ENCODE data around the gene NXPH2.
"Not testable (repeated sequence)": the region's sequence is repeated elsewhere in the genome, so short reads cannot be mapped to it uniquely, and the experiment has no call there.

The NXPH2 gene

DNA sequence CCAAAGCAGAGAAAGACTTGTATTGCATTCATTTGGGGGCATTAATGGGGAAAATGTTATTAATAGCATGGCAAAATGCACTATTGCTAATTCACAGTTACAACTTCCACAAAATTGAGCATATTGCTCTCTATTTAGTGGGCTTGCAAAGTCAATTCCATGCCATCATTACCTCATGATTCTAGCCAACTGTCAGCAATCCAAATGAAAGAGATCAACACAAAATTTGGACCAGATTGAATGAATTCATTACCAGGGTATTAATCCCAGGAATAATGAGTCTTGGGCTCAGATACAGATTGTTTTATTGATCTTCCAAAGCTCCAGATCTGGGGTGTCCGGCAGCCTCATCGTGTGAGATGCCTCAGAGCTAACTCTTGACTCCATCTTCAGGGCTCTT lies 38.3 kb downstream of the NXPH2 start:
- Histone ChIP-seq H3K4me1 (ENCODE audit: control extremely low read depth in 1 of 4, control insufficient read depth in 4 of 4, insufficient read depth in 4 of 4, low read length in 3 of 4) (peaks cover 0 to 9% (median 4%) of the 10 kb centered on the region in 4 experiments), H3K27ac (ENCODE audit: insufficient read depth in 1 of 2, low read depth in 1 of 2, low read length in 2 of 2, poor library complexity in 1 of 2, severe bottlenecking in 2 of 2) (no peak overlapping the region), H3K36me3 (ENCODE audit: control insufficient read depth in 4 of 4, insufficient read depth in 4 of 4, low read length in 3 of 4) (no peaks in the 10 kb centered on the region), H3K4me3 (ENCODE audit: control insufficient read depth in 1 of 7, extremely low read depth in 1 of 7, insufficient read depth in 4 of 7, low read depth in 2 of 7, low read length in 6 of 7) (no peak overlapping the region), H3K9me3 (ENCODE audit: control extremely low read depth in 1 of 5, control insufficient read depth in 4 of 5, insufficient read depth in 2 of 5, low read depth in 1 of 5, low read length in 4 of 5) (peaks cover 0 to 7% (median 1%) of the 10 kb centered on the region in 5 experiments), H3K27me3 (replicated peaks in 2 of 5; ENCODE audit: control insufficient read depth in 4 of 5, insufficient read depth in 5 of 5, low read length in 4 of 5) (no peaks in the 10 kb centered on the region)
- CTCF ChIA-PET, result no interaction called here
- DNase-seq, result no peak
- POLR2A ChIA-PET, result no interaction called here
- 100% methylated on average over 2 of the region's 2 CpGs for WGBS (ENCODE audit: insufficient coverage)

DNA sequence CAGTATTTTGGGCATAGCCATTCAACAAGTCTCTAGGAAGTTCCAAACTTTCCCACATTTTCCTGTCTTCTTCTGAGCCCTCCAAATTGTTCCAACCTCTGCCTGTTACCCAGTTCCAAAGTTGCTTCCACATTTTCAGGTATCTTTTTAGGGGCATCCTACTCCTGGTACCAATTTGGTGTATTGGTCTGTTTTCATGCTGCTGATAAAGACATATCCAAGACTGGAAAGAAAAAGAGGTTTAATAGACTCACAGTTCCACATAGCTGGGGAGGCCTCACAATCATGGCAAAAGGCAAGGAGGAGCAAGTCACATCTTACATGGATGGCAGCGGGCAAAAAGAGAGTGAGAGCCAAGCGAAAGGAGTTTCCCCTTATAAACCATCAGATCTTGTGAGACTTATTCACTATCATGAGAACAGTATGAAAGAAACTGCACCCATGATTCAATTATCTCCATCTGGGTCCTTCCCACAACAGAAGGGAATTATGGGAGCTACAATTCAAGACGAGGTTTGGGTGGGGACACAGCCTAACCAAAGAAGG lies 43.1 kb downstream of the NXPH2 start:
- H3K4me1 ChIP-seq (ENCODE audit: control extremely low read depth in 1 of 4, control insufficient read depth in 4 of 4, insufficient read depth in 4 of 4, low read length in 3 of 4); H3K27me3 ChIP-seq (replicated peaks in 2 of 5; ENCODE audit: control insufficient read depth in 4 of 5, insufficient read depth in 5 of 5, low read length in 4 of 5); H3K4me3 ChIP-seq (ENCODE audit: control insufficient read depth in 1 of 7, extremely low read depth in 1 of 7, insufficient read depth in 4 of 7, low read depth in 2 of 7, low read length in 6 of 7); H3K27ac ChIP-seq (ENCODE audit: insufficient read depth in 1 of 2, low read depth in 1 of 2, low read length in 2 of 2, poor library complexity in 1 of 2, severe bottlenecking in 2 of 2); DNase-seq; CTCF ChIA-PET; H3K36me3 ChIP-seq (ENCODE audit: control insufficient read depth in 4 of 4, insufficient read depth in 4 of 4, low read length in 3 of 4): not testable (repeated sequence)
- no CpG with 5 or more reads among the region's 3 CpGs for WGBS (ENCODE audit: insufficient coverage)
- POLR2A ChIA-PET, result interaction anchor here (0.6 kb wide), 2 partner anchors 186 to 761 kb away, joined by 4 to 5 read pairs; no protein-coding TSS in a partner anchor
- H3K9me3 ChIP-seq (ENCODE audit: control extremely low read depth in 1 of 5, control insufficient read depth in 4 of 5, insufficient read depth in 2 of 5, low read depth in 1 of 5, low read length in 4 of 5), result peaks cover 0 to 17% (median 9%) of the 10 kb centered on the region in 5 experiments

DNA sequence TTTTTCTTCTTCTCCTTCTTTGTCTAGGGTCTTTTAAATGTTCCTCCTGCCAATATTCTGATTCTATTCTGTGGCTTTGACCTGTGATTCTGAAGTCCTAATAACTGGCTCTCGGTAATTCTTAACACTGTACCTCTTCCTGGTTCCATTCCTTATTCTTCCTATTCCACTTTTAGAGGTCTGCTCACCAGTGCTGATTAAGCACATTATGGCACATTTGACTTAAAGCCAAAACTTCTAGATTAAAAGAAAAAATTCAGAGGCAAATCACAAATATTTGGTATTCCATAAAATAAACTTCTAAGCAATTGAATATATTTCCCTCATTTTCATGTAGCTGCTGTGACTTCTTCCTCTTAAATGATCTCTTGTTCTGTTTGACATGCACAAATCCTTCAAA lies 47.5 kb downstream of the NXPH2 start:
- ChIA-PET CTCF (no interaction called here), POLR2A (no interaction called here)
- no peak overlapping the region for H3K4me3 ChIP-seq (ENCODE audit: control insufficient read depth in 1 of 7, extremely low read depth in 1 of 7, insufficient read depth in 4 of 7, low read depth in 2 of 7, low read length in 6 of 7)
- WGBS (ENCODE audit: insufficient coverage), result 90% methylated on average over 1 of the region's 1 CpG
- no peaks in the 10 kb centered on the region for H3K36me3 ChIP-seq (ENCODE audit: control insufficient read depth in 4 of 4, insufficient read depth in 4 of 4, low read length in 3 of 4)
- no peaks in the 10 kb centered on the region for H3K27me3 ChIP-seq (replicated peaks in 2 of 5; ENCODE audit: control insufficient read depth in 4 of 5, insufficient read depth in 5 of 5, low read length in 4 of 5)
- DNase-seq, result no peak
- no peak overlapping the region for H3K27ac ChIP-seq (ENCODE audit: insufficient read depth in 1 of 2, low read depth in 1 of 2, low read length in 2 of 2, poor library complexity in 1 of 2, severe bottlenecking in 2 of 2)
- H3K4me1 ChIP-seq (ENCODE audit: control extremely low read depth in 1 of 4, control insufficient read depth in 4 of 4, insufficient read depth in 4 of 4, low read length in 3 of 4), result no peaks in the 10 kb centered on the region
- H3K9me3 ChIP-seq (ENCODE audit: control extremely low read depth in 1 of 5, control insufficient read depth in 4 of 5, insufficient read depth in 2 of 5, low read depth in 1 of 5, low read length in 4 of 5), result peaks cover 0 to 16% (median 9%) of the 10 kb centered on the region in 5 experiments

DNA sequence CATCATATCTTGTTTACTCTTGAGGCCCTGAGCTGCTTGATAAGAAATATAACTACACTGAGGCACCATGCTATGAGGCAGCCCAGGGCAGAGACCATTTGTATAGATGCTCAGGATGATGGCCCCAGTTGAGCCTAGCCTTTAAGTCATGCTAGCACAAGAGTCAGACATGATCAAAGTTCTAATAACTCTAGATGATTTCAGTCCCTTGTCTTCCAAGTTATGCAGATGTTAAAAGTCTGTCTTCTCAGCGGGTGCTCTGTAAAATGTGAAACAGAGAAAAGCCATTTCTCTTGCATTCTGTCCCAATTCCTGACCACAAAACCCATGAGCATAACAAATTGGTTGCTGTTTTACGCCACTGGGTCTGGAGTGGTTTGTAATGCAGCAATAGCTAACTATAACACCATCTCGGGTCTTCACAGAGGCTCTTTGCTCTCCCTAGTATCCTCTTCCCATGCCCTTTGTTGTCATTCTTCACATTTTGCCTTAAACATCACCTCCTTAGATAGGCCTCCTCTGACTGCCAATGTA lies 49.6 kb downstream of the NXPH2 start:
- WGBS (ENCODE audit: insufficient coverage), result 97% methylated on average over 3 of the region's 3 CpGs
- ChIA-PET POLR2A (no interaction called here), CTCF (no interaction called here)
- H3K27ac ChIP-seq (ENCODE audit: insufficient read depth in 1 of 2, low read depth in 1 of 2, low read length in 2 of 2, poor library complexity in 1 of 2, severe bottlenecking in 2 of 2), result no peak overlapping the region
- no peak overlapping the region for H3K4me3 ChIP-seq (ENCODE audit: control insufficient read depth in 1 of 7, extremely low read depth in 1 of 7, insufficient read depth in 4 of 7, low read depth in 2 of 7, low read length in 6 of 7)
- H3K9me3 ChIP-seq (ENCODE audit: control extremely low read depth in 1 of 5, control insufficient read depth in 4 of 5, insufficient read depth in 2 of 5, low read depth in 1 of 5, low read length in 4 of 5), result peaks cover 0 to 2% (median 0%) of the 10 kb centered on the region in 5 experiments
- no peaks in the 10 kb centered on the region for H3K36me3 ChIP-seq (ENCODE audit: control insufficient read depth in 4 of 4, insufficient read depth in 4 of 4, low read length in 3 of 4)
- H3K4me1 ChIP-seq (ENCODE audit: control extremely low read depth in 1 of 4, control insufficient read depth in 4 of 4, insufficient read depth in 4 of 4, low read length in 3 of 4), result no peaks in the 10 kb centered on the region
- no peaks in the 10 kb centered on the region for H3K27me3 ChIP-seq (replicated peaks in 2 of 5; ENCODE audit: control insufficient read depth in 4 of 5, insufficient read depth in 5 of 5, low read length in 4 of 5)
- no peak for DNase-seq

DNA sequence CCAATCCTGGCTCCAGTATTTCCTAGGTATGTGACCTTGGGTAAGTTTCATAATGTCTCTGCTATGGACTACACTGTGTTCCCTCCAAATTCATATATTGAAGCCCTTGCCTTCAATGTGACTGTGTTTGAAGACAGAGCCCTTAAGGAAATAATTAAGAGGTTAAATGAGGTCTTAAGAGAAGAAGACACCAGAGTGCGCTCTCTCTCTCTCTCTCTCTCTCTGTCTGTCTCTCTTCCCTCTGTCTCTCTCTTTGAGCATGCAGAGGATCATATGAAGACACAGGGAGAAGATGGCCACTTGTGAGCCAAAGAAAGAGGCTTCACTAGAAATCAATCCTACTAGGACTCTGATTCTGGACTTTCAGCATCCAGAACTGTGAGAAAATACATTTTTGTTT lies 52.2 kb downstream of the NXPH2 start:
- H3K9me3 ChIP-seq (ENCODE audit: control extremely low read depth in 1 of 5, control insufficient read depth in 4 of 5, insufficient read depth in 2 of 5, low read depth in 1 of 5, low read length in 4 of 5), result no peaks in the 10 kb centered on the region
- no peaks in the 10 kb centered on the region for H3K4me1 ChIP-seq (ENCODE audit: control extremely low read depth in 1 of 4, control insufficient read depth in 4 of 4, insufficient read depth in 4 of 4, low read length in 3 of 4)
- WGBS (ENCODE audit: insufficient coverage), result 100% methylated on average over 1 of the region's 1 CpG
- ChIA-PET CTCF (no interaction called here), POLR2A (no interaction called here)
- no peak overlapping the region for H3K27ac ChIP-seq (ENCODE audit: insufficient read depth in 1 of 2, low read depth in 1 of 2, low read length in 2 of 2, poor library complexity in 1 of 2, severe bottlenecking in 2 of 2)
- DNase-seq, result no peak
- no peak overlapping the region for H3K4me3 ChIP-seq (ENCODE audit: control insufficient read depth in 1 of 7, extremely low read depth in 1 of 7, insufficient read depth in 4 of 7, low read depth in 2 of 7, low read length in 6 of 7)
- H3K27me3 ChIP-seq (replicated peaks in 2 of 5; ENCODE audit: control insufficient read depth in 4 of 5, insufficient read depth in 5 of 5, low read length in 4 of 5), result no peaks in the 10 kb centered on the region
- H3K36me3 ChIP-seq (ENCODE audit: control insufficient read depth in 4 of 4, insufficient read depth in 4 of 4, low read length in 3 of 4), result no peaks in the 10 kb centered on the region

DNA sequence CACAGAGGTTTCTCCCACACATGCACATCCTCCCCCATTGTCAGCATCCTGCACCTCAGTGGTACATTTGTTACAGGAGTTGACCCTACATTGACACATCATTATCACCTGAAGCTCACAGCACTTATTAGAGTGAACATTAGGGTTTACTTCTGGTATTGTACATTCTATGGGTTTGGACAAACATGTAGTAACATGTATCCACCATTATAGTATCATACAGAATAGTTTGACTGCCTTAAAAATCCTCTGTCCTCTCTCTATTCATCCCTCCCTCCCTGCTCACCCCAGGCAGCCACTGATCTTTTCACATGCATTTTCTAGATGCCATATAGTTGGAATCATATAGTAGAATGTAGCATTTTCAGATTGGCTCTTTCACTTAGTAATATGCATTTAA lies 53.5 kb downstream of the NXPH2 start:
- ChIA-PET POLR2A (no interaction called here), CTCF (no interaction called here)
- Histone ChIP-seq H3K4me1 (ENCODE audit: control extremely low read depth in 1 of 4, control insufficient read depth in 4 of 4, insufficient read depth in 4 of 4, low read length in 3 of 4) (no peaks in the 10 kb centered on the region), H3K4me3 (ENCODE audit: control insufficient read depth in 1 of 7, extremely low read depth in 1 of 7, insufficient read depth in 4 of 7, low read depth in 2 of 7, low read length in 6 of 7) (no peak overlapping the region), H3K27me3 (replicated peaks in 2 of 5; ENCODE audit: control insufficient read depth in 4 of 5, insufficient read depth in 5 of 5, low read length in 4 of 5) (no peaks in the 10 kb centered on the region), H3K27ac (ENCODE audit: insufficient read depth in 1 of 2, low read depth in 1 of 2, low read length in 2 of 2, poor library complexity in 1 of 2, severe bottlenecking in 2 of 2) (no peak overlapping the region), H3K9me3 (ENCODE audit: control extremely low read depth in 1 of 5, control insufficient read depth in 4 of 5, insufficient read depth in 2 of 5, low read depth in 1 of 5, low read length in 4 of 5) (no peaks in the 10 kb centered on the region), H3K36me3 (ENCODE audit: control insufficient read depth in 4 of 4, insufficient read depth in 4 of 4, low read length in 3 of 4) (no peaks in the 10 kb centered on the region)
- DNase-seq, result no peak

DNA sequence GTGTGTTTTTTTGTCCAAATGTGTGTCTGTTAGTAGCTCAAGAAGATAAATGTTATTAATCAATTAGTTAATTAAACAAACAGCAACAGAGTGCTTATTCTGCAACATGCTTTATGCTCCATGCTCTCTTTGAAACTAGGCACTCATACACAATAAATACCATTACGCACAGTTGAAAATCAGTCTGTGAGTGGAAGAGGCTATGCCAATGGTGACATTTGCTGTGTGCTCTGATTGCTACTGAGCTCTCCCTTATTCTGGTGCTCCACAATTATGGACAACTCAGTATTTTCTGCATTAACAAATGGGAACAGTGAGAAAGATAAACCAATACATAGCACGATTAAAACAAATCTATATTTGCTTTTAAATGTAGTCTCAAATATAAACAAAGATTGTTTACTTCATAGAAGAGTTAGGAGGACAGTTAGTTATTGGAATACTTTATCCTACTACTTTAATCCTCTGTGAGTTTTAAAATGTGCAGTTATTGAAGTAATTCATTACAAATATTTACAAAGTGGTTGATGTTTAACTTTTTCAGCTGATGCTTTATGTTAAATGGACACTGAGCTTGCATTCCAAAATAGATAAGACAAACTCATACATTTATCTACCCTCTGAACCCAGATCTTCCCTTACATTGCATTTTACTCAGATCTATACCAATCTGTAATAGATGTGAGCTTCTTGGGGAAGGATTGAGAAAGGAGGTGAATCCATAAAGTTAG lies 55.3 kb downstream of the NXPH2 start:
- no peaks in the 10 kb centered on the region for H3K9me3 ChIP-seq (ENCODE audit: control extremely low read depth in 1 of 5, control insufficient read depth in 4 of 5, insufficient read depth in 2 of 5, low read depth in 1 of 5, low read length in 4 of 5)
- no peaks in the 10 kb centered on the region for H3K27me3 ChIP-seq (replicated peaks in 2 of 5; ENCODE audit: control insufficient read depth in 4 of 5, insufficient read depth in 5 of 5, low read length in 4 of 5)
- no peak overlapping the region for H3K27ac ChIP-seq (ENCODE audit: insufficient read depth in 1 of 2, low read depth in 1 of 2, low read length in 2 of 2, poor library complexity in 1 of 2, severe bottlenecking in 2 of 2)
- H3K36me3 ChIP-seq (ENCODE audit: control insufficient read depth in 4 of 4, insufficient read depth in 4 of 4, low read length in 3 of 4), result no peaks in the 10 kb centered on the region
- no peaks in the 10 kb centered on the region for H3K4me1 ChIP-seq (ENCODE audit: control extremely low read depth in 1 of 4, control insufficient read depth in 4 of 4, insufficient read depth in 4 of 4, low read length in 3 of 4)
- CTCF ChIA-PET, result no interaction called here
- DNase-seq, result no peak
- POLR2A ChIA-PET, result no interaction called here
- WGBS (ENCODE audit: insufficient coverage), result no CpG with 5 or more reads among the region's 2 CpGs
- H3K4me3 ChIP-seq (ENCODE audit: control insufficient read depth in 1 of 7, extremely low read depth in 1 of 7, insufficient read depth in 4 of 7, low read depth in 2 of 7, low read length in 6 of 7), result no peak overlapping the region
